ENCODE data around the gene NALCN. TPM values are rescaled to one million over a fixed set of nuclear protein-coding genes. Genes with fewer than 3 reads are reported as not detected.
A peak's percentile ranks its signal among the peaks of the same experiment; 100 is the strongest.

The NALCN gene
- total RNA-seq, 1 donor from 2014 or later, result 38.6 TPM

DNA sequence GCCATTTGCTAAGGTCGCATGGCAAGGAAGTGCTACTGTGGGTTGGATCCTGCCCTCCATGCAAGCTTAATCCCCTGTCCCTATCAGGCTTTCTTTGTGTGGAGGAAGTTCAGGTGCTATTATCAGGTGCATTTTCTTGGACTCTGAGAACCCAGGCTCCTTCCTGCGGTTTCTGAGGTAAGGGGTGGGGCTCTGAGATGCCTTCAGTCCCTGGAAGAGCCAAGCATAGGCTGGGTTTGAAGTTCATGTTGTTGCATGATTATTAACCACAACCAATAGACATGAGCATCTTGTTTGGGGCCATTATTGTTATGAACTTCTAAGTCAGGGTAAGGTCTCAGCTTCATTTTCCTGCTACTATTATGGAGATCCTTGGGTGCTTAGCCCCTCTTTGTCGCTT, 109.5 kb downstream of the NALCN start:
- H3K36me3 Mint-ChIP-seq (ENCODE audit: low read depth), result peaks cover 9% of the 10 kb centered on the region
- DNase-seq (ENCODE audit: low spot score), result no peak
- H3K9me3 Mint-ChIP-seq (ENCODE audit: low read depth), result peaks cover 2% of the 10 kb centered on the region
- H3K4me3 Mint-ChIP-seq (ENCODE audit: unreplicated experiment), result no peak overlapping the region
- peak overlapping the region; percentile 96 for H3K27ac Mint-ChIP-seq (ENCODE audit: unreplicated experiment)
- peaks cover 69% of the 10 kb centered on the region for H3K4me1 Mint-ChIP-seq (ENCODE audit: low read depth)
- H3K27me3 Mint-ChIP-seq (ENCODE audit: low read depth), result no peaks in the 10 kb centered on the region
- TF ChIP-seq, protein P1, sequence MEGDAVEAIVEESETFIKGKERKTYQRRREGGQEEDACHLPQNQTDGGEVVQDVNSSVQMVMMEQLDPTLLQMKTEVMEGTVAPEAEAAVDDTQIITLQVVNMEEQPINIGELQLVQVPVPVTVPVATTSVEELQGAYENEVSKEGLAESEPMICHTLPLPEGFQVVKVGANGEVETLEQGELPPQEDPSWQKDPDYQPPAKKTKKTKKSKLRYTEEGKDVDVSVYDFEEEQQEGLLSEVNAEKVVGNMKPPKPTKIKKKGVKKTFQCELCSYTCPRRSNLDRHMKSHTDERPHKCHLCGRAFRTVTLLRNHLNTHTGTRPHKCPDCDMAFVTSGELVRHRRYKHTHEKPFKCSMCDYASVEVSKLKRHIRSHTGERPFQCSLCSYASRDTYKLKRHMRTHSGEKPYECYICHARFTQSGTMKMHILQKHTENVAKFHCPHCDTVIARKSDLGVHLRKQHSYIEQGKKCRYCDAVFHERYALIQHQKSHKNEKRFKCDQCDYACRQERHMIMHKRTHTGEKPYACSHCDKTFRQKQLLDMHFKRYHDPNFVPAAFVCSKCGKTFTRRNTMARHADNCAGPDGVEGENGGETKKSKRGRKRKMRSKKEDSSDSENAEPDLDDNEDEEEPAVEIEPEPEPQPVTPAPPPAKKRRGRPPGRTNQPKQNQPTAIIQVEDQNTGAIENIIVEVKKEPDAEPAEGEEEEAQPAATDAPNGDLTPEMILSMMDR (IDR thresholded peaks at IDR 0.05), result no peak

DNA sequence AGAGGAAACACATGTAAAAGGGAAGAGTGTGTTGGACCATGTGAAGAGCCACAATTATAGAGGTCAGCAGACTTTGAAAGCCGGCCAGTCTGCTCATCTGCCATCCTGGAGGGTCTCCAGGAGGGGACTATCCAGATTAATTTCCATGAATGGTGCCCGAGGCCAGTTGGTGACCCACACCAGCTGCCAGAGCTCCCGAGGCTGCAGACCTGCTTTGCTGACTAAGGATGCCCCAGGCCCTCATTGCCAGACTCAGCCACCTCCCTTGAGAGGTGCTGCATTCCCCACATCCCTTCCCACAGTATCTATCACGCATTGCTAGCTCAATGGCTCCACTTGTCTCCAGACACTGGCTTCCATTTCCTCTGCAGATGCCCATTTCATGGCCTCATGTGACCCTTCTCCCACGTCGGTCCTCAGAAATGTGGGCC, 110.3 kb downstream of the NALCN start:
- H3K27ac Mint-ChIP-seq (ENCODE audit: unreplicated experiment), result peak overlapping the region; percentile 96
- DNase-seq (ENCODE audit: low spot score), result peak; percentile 83
- TF ChIP-seq, protein P1 (IDR thresholded peaks at IDR 0.05), result no peak
- no peak overlapping the region for H3K4me3 Mint-ChIP-seq (ENCODE audit: unreplicated experiment)
- H3K4me1 Mint-ChIP-seq (ENCODE audit: low read depth), result peaks cover 76% of the 10 kb centered on the region
- no peaks in the 10 kb centered on the region for H3K27me3 Mint-ChIP-seq (ENCODE audit: low read depth)
- peaks cover 11% of the 10 kb centered on the region for H3K36me3 Mint-ChIP-seq (ENCODE audit: low read depth)
- peaks cover 2% of the 10 kb centered on the region for H3K9me3 Mint-ChIP-seq (ENCODE audit: low read depth)

DNA sequence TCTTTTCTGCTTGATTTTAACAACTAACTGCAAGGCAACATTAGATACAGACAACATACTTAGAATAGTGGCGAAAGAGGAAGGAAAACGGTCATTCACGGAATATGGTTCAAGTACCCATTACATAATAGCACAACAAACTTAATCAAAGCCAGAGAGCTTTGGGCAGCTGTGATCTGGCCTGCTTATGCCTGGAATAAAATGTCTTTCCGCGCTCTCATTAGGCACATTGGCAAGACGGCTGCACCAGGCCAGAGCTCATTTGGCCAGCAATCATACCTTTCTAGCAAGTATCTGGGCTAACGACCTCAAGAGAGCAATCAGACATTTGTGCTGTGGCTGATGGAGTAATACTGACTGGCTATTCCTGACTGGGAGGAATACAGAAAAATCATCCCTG, 112.8 kb downstream of the NALCN start:
- Mint-ChIP-seq H3K9me3 (ENCODE audit: low read depth) (no peaks in the 10 kb centered on the region), H3K36me3 (ENCODE audit: low read depth) (peaks cover 11% of the 10 kb centered on the region), H3K4me1 (ENCODE audit: low read depth) (peaks cover 61% of the 10 kb centered on the region), H3K27me3 (ENCODE audit: low read depth) (no peaks in the 10 kb centered on the region), H3K27ac (ENCODE audit: unreplicated experiment) (no peak overlapping the region), H3K4me3 (ENCODE audit: unreplicated experiment) (no peak overlapping the region)
- TF ChIP-seq, protein P1 (IDR thresholded peaks at IDR 0.05), result no peak
- no peak for DNase-seq (ENCODE audit: low spot score)

DNA sequence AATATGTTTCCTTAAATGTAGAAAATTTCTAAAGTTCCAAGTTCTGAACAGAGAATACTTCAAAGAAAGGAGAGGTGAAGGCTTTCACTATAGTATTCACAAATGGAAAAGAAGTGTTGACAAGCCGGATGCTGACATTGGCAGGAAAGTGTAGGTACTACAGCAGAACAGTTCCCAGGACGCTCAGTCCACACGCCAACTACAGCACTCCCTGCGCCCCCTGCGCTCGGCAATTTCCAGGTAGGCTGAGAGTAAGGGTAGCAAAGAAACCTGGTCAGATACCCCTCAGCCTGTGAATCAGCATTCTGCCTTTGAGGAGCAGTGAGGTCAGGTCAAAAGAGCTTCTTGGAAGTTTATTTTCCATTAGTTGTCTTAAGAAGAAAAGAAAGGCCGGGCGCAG, 115.3 kb downstream of the NALCN start:
- DNase-seq (ENCODE audit: low spot score), result no peak
- H3K4me1 Mint-ChIP-seq (ENCODE audit: low read depth), result peaks cover 54% of the 10 kb centered on the region
- H3K4me3 Mint-ChIP-seq (ENCODE audit: unreplicated experiment), result no peak overlapping the region
- TF ChIP-seq, protein P1 (IDR thresholded peaks at IDR 0.05), result no peak
- H3K27me3 Mint-ChIP-seq (ENCODE audit: low read depth), result no peaks in the 10 kb centered on the region
- peaks cover 22% of the 10 kb centered on the region for H3K36me3 Mint-ChIP-seq (ENCODE audit: low read depth)
- peak overlapping the region; percentile 86 for H3K27ac Mint-ChIP-seq (ENCODE audit: unreplicated experiment)
- H3K9me3 Mint-ChIP-seq (ENCODE audit: low read depth), result peaks cover 3% of the 10 kb centered on the region

DNA sequence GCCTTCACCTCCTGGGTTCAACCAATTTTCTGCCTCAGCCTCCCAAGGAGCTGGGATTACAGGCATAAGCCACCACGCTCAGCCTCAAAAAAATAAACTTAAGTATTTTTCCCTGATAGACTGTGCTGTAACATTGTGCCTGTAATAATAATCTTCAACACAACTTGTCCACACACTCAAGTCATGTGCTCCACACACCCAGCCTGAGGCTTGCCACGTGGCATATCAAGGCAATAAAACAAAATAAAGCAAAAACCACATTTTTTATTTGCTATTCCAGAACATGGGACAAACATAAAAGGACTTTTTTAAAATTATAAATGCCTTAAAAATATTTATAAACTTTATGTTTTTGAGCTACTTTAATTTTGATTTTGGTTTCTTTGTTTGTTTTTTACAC, 115.8 kb downstream of the NALCN start:
- Mint-ChIP-seq H3K4me3 (ENCODE audit: unreplicated experiment) (no peak overlapping the region), H3K36me3 (ENCODE audit: low read depth) (peaks cover 22% of the 10 kb centered on the region), H3K4me1 (ENCODE audit: low read depth) (peaks cover 54% of the 10 kb centered on the region), H3K27ac (ENCODE audit: unreplicated experiment) (no peak overlapping the region), H3K9me3 (ENCODE audit: low read depth) (peaks cover 9% of the 10 kb centered on the region), H3K27me3 (ENCODE audit: low read depth) (no peaks in the 10 kb centered on the region)
- TF ChIP-seq, protein P1 (IDR thresholded peaks at IDR 0.05), result no peak
- no peak for DNase-seq (ENCODE audit: low spot score)

Data from chondrocyte (in vitro differentiated cells).